Loucy (cell line): ENCODE data around the gene F2RL3.

Experiments used
- CTCF ChIP-seq: fragments of 200-600 bp; sonication (generic); conservative IDR thresholded peaks from 2 replicates; pipeline ENCODE4 v1.5.1; 2014; ENCODE audit warnings: mild to moderate bottlenecking, antibody characterized with exemption, low read length
- EZH2phosphoT487 ChIP-seq: fragments of 200-600 bp; IDR thresholded peaks from 2 replicates; pipeline ENCODE4 v1.6.1; 2018; ENCODE audit warnings: antibody characterized with exemption, mild to moderate bottlenecking, moderate library complexity, borderline replicate concordance

- no peak for TF ChIP-seq EZH2phosphoT487
- no peak for TF ChIP-seq CTCF
These were observed 51.8 kb downstream of the F2RL3 start for GRCh38 chr19:16940626-16941025.
